Muscle layer of duodenum (tissue), 2 donors: Measurements from ENCODE around the gene JOSD1.

Source experiments
- H3K27ac ChIP-seq: one replicate; pipeline ENCODE4 v1.7.0; 2013; ENCODE audit warnings: mild to moderate bottlenecking, low read length
- H3K27me3 ChIP-seq: one replicate; pipeline ENCODE4 v1.7.0; 2013; ENCODE audit warnings: low read depth, mild to moderate bottlenecking, control low read depth, low read length
- H3K36me3 ChIP-seq, 2 donors: one replicate each; pipeline ENCODE4 v1.7.0; 2013; ENCODE audit warnings: low read length in 2 of 2, control low read depth in 1 of 2, mild to moderate bottlenecking in 1 of 2; ENCODE audit not compliant: insufficient read depth in 2 of 2, control insufficient read depth in 1 of 2
- H3K4me1 ChIP-seq, 2 donors: one replicate each; pipeline ENCODE4 v1.7.0; 2013; ENCODE audit warnings: low read length in 2 of 2, mild to moderate bottlenecking in 2 of 2, control low read depth in 1 of 2, moderate library complexity in 1 of 2; ENCODE audit not compliant: insufficient read depth in 2 of 2, control insufficient read depth in 1 of 2
- H3K4me3 ChIP-seq, 2 donors: one replicate each; pipeline ENCODE4 v1.7.0; 2013; ENCODE audit warnings: low read length in 2 of 2, low read depth in 1 of 2, mild to moderate bottlenecking in 1 of 2
- H3K9me3 ChIP-seq, 2 donors: one replicate each; pipeline ENCODE4 v1.7.0; 2013; ENCODE audit warnings: low read length in 2 of 2, control low read depth in 1 of 2, mild to moderate bottlenecking in 1 of 2; ENCODE audit not compliant: control insufficient read depth in 1 of 2
- donor health status: healthy.

Gene JOSD1

DNA sequence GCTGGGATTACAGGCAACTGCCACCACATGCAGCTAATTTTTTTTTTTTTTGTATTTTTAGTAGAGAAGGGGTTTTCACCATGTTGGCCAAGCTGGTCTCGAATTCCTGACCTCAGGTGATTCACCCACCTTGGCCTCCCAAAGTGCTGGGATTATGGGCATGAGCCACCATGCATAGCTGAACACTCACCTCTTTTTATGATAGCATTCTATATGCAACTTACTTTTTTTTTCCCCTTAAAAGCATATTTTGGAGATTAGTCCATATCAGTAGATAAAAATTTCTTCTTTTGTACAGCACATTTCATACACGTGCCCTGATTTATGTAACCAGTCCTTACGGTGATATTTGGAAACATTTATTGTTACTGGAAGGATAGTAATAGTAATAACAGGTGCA is 19.6 kb upstream of the JOSD1 start:
- Histone ChIP-seq H3K4me1 (peaks cover 0 to 15% of the 10 kb centered on the region in 2 donors), H3K4me3 (no peak overlapping the region), H3K9me3 (no peaks in the 10 kb centered on the region), H3K27me3 (no peaks in the 10 kb centered on the region), H3K36me3 (peaks cover 67 to 71% of the 10 kb centered on the region in 2 donors), H3K27ac (no peak overlapping the region)

DNA sequence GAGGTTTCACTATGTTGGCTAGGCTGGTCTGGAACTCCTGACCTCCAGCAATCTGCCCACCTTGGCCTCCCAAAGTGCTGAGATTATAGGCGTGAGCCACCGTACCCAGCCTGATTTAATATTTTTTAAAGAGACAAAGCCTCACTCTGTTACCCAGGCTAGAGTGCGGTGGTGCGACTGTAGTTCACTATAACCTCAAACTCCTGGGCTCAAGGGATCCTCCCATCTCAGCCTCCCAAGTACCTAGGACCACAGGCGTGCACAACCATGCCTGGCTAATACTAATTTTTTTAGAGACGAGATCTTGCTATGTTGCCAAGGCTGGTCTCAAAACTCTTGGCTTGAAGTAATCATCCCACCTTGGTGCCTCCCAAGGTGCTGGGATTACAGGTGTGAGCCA is 18.5 kb upstream of the JOSD1 start:
- Histone ChIP-seq H3K4me1 (peaks cover 0 to 20% of the 10 kb centered on the region in 2 donors), H3K27ac (no peak overlapping the region), H3K27me3 (no peaks in the 10 kb centered on the region), H3K4me3 (no peak overlapping the region), H3K36me3 (peaks cover 57 to 59% of the 10 kb centered on the region in 2 donors), H3K9me3 (no peaks in the 10 kb centered on the region)

DNA sequence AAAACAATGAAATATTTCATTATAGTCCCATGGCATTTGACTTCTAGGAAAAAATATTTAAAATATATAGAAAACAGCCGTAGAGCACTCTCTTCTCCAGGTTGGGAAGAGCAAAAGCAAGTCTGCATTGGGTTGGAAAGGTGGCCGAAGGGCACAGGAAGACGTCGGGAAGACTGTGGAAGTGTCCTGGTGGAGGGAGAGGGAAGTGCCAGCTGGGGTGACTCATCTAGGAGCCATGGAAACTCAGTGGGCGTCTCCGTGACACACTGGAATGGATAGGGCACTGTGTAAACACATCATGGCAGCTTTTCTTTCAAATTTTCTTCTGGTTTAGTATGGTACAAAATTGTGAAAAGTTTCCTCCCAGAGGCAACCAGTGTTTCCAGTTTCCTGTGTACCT is 17.7 kb upstream of the JOSD1 start:
- Histone ChIP-seq H3K4me3 (no peak overlapping the region), H3K36me3 (peaks cover 49 to 52% of the 10 kb centered on the region in 2 donors), H3K4me1 (peaks cover 0 to 27% of the 10 kb centered on the region in 2 donors), H3K27ac (no peak overlapping the region), H3K27me3 (no peaks in the 10 kb centered on the region), H3K9me3 (no peaks in the 10 kb centered on the region)

DNA sequence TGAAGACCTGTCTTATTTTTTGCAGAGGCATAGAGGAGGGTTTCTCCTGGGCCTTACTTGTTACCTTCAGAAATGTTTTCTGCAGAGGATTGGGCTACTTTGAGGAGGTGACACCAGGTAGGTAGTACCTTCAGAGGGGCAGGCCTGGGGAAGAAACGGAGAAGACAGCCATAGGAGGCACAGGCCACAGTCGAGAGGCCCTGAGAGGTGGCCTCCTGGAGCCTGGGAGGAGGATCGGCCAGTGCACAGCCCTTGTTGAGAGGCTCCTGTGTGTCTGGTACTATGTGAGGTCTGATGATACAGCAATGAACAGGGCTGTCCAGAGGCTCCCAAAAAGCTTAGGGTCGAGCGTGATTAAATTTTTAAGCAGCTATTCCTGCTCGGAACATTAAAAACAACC is 16.5 kb upstream of the JOSD1 start:
- no peak overlapping the region for H3K4me3 ChIP-seq
- H3K27ac ChIP-seq = no peak overlapping the region
- peaks cover 38 to 40% of the 10 kb centered on the region in 2 donors for H3K36me3 ChIP-seq
- H3K4me1 ChIP-seq = peaks cover 0 to 35% of the 10 kb centered on the region in 2 donors
- no peaks in the 10 kb centered on the region for H3K9me3 ChIP-seq
- no peaks in the 10 kb centered on the region for H3K27me3 ChIP-seq

DNA sequence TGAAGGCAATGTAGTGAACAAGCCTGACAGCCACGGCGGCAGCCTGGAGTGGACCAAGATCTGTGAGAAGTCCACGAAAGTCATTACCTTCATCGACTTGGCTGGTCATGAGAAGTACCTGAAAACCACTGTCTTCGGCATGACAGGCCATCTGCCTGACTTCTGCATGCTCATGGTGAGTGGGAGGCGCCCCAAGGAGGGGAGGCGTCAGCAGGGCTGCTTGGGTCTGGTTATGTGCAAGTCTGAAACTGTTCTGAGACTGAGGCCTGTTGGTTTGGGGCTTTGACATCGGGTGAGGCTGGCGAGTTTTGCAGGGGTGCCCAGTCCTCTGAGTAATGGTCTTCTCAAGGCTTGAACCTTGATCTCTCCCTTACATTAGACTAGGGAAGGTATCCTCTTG is 16.1 kb upstream of the JOSD1 start:
- H3K4me3 ChIP-seq = no peak overlapping the region
- H3K9me3 ChIP-seq = no peaks in the 10 kb centered on the region
- H3K27ac ChIP-seq = no peak overlapping the region
- peaks cover 35 to 37% of the 10 kb centered on the region in 2 donors for H3K36me3 ChIP-seq
- no peaks in the 10 kb centered on the region for H3K27me3 ChIP-seq
- H3K4me1 ChIP-seq = peaks cover 0 to 35% of the 10 kb centered on the region in 2 donors

DNA sequence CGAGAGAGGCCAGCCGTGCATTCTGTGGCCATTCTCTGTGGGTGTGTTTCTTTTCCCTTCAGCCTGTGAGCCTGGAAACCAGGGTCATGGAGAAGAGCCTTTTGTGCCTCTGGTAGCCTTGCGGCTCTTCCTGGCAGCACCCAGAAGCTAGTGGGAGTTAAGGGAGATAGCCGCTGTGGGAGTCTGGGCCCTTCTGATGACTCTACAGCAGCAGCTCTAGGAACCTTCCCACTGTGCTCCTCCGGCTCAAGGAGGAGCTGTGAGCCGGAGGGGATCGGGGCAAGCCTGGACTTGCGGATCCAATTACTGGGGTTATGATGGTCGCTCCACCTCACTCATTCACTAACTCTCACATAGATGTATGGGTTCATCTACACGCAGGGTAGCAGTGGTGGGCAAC is 15.5 kb upstream of the JOSD1 start:
- no peaks in the 10 kb centered on the region for H3K27me3 ChIP-seq
- no peaks in the 10 kb centered on the region for H3K9me3 ChIP-seq
- H3K36me3 ChIP-seq = peaks cover 30 to 33% of the 10 kb centered on the region in 2 donors
- H3K4me1 ChIP-seq = peaks cover 0 to 35% of the 10 kb centered on the region in 2 donors
- no peak overlapping the region for H3K4me3 ChIP-seq
- no peak overlapping the region for H3K27ac ChIP-seq

DNA sequence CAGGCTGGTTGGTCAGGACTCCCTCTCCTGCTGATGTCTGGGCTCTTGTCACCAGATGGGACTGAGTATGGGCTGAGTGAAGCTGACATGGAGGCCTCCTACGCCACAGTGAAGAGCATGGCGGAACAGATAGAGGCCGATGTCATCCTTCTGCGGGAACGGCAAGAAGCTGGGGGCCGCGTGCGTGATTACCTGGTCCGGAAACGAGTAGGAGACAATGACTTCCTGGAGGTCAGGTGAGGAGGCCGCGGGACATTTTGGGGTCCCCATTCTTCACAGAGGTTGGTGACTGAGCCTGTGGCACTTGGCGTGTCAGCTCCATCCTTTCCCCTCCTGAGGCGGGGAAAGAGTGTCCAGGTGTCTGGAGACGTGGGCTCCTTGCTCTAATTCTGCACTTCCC is 15.1 kb upstream of the JOSD1 start:
- Histone ChIP-seq H3K9me3 (no peaks in the 10 kb centered on the region), H3K4me1 (peaks cover 0 to 35% of the 10 kb centered on the region in 2 donors), H3K27ac (no peak overlapping the region), H3K36me3 (peaks cover 28 to 30% of the 10 kb centered on the region in 2 donors), H3K27me3 (no peaks in the 10 kb centered on the region), H3K4me3 (no peak overlapping the region)

DNA sequence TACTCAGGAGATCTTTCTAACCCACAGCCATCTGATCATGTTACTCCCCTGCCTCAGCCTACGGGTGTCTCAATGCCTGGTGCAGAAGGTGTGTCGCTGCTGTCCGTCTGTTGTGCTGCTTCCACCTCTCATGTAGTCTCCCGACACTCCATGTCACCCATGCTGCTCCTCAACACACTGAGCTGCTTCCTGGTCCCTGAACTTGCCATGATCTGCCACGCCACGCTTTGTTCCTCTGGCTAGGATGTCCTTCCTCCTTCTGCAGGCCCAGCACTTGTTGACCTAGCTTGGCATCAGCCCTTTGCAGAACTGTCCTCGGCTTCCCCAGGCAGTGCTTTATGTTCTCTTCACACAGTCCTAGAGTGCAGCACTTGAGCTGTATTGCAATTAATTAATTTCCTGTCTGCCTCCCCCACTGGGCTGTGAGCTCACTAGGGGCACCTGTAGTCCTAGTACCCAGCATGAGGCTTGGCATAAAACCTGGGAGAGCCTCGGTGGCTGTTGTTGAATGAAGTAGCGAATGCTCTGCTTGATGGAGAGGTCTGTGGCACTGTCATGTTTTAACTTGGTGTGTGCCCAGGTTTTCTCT is 14.5 kb upstream of the JOSD1 start:
- H3K4me3 ChIP-seq = no peak overlapping the region
- peaks cover 26 to 28% of the 10 kb centered on the region in 2 donors for H3K36me3 ChIP-seq
- no peak overlapping the region for H3K27ac ChIP-seq
- no peaks in the 10 kb centered on the region for H3K27me3 ChIP-seq
- no peaks in the 10 kb centered on the region for H3K9me3 ChIP-seq
- H3K4me1 ChIP-seq = peaks cover 0 to 35% of the 10 kb centered on the region in 2 donors

DNA sequence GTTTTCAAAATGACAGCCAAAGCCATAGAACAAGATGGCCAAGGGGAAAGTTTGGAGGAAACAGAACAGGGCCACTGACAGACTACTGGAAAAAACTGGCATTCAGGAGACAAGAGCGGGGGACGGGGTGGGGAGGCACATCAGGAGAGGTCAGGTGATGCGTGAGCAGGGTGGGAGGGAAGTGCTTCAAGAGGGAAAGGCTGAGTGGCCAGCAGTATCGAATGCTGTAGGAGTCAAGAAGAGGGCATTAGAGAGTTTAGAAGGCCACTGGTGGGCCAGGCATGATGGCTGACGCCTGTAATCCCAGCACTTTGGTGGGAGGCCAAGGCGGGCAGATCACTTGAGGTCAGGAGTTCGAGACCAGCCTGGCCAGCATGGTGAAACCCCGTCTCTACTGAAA is 13.2 kb upstream of the JOSD1 start:
- Histone ChIP-seq H3K36me3 (peaks cover 28 to 38% of the 10 kb centered on the region in 2 donors), H3K9me3 (no peaks in the 10 kb centered on the region), H3K4me3 (no peak overlapping the region), H3K27ac (no peak overlapping the region), H3K4me1 (peaks cover 0 to 35% of the 10 kb centered on the region in 2 donors), H3K27me3 (no peaks in the 10 kb centered on the region)

DNA sequence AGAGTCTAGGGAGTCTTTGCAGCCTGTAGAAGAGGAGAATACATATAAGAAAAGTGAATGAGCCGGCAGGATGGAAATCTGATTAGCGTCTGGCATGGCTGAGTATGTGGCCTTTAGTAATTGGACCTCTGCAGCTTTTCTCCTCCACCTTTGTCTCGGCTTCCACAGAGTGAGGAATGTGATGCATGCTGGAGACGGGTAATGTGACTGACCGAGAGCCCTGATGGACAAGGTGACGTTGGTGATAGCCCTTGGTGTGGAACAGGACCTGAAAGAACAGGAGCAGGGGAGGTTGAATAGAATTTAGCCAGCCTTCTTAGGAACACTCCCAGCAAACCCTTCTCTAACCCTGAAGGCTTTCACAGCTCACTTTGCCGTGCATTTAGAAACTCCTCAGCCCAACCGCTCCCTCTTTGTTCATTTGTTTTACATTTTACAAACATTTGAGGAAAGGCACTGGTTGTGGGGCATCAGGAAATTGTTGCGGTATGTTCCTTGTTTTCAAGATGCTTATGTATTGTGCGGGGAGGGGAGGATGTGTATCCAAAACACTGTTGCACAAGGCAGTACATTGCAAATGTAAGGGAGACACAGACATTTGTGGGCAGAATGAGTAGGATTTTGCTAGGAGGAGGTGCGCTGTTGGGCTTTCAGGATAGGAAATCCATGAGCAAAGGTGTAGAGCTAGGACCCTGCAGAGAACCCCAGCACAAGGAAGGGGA is 11.9 kb upstream of the JOSD1 start:
- Histone ChIP-seq H3K4me3 (no peak overlapping the region), H3K4me1 (peaks cover 9 to 33% of the 10 kb centered on the region in 2 donors), H3K27me3 (no peaks in the 10 kb centered on the region), H3K9me3 (no peaks in the 10 kb centered on the region), H3K27ac (no peak overlapping the region), H3K36me3 (peaks cover 24 to 33% of the 10 kb centered on the region in 2 donors)

DNA sequence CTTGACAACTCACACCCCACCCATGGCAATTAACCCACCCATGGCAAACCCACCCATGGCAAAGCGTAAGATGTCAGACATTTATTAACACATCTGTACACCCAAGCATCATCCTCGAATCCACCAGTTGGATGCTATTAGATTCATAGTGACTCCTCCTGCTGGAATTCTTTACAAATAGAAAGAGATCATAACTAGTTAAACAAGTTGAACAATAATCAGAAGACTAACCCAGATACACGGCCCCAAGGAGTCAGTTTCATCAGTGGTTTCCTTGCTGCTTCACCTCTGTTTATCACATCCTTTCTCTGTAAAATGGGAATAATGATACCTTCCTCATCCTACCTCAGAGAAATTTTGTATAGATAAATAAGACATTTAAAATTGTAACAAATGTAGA is 10.1 kb upstream of the JOSD1 start:
- H3K27me3 ChIP-seq = no peaks in the 10 kb centered on the region
- H3K9me3 ChIP-seq = no peaks in the 10 kb centered on the region
- H3K27ac ChIP-seq = no peak overlapping the region
- H3K4me3 ChIP-seq = no peak overlapping the region
- peaks cover 15 to 42% of the 10 kb centered on the region in 2 donors for H3K4me1 ChIP-seq
- H3K36me3 ChIP-seq = peaks cover 6 to 15% of the 10 kb centered on the region in 2 donors
